Pancreas (tissue), 10 donors: ENCODE data around the gene PPP1R37. TPM values are rescaled to one million over a fixed set of nuclear protein-coding genes. Genes with fewer than 3 reads are reported as not detected.

Experiments used
- ATAC-seq, 4 donors: fragments of 200-7000 bp; cut with Tn5 transposase; one replicate each; pipeline versions ENCODE4 v1.8.0 to v1.9.1; 2020; ENCODE audit warnings: mild to moderate bottlenecking in 4 of 4, moderate library complexity in 4 of 4
- DNase-seq, 6 donors: peaks; one replicate each; pipeline ENCODE4 v3.0.0-alpha.2; 2020
- FAIRE-seq: peaks from 2 replicates; lab custom pipeline; 2012; peaks lifted over from hg19 to GRCh38; lab: Jason Lieb, UNC
- H3K27ac ChIP-seq, 4 donors: fragments of 200-600 bp; sonication (generic); 1 replicate in 3 of 4; 2 replicates in 1 of 4; pipeline versions ENCODE4 v1.5.0 to v1.8.0; 2020
- H3K27me3 ChIP-seq, 4 donors: fragments of 200-600 bp; one replicate each; pipeline ENCODE4 v1.8.0; 2021
- H3K36me3 ChIP-seq, 3 donors: fragments of 200-600 bp; sonication (generic) in 1 of 3; one replicate each; pipeline versions ENCODE4 v1.5.0 to v1.8.0; 2020 to 2021
- H3K4me1 ChIP-seq, 3 donors: fragments of 200-600 bp; one replicate each; pipeline ENCODE4 v1.8.0; 2021
- H3K4me3 ChIP-seq, 4 donors: fragments of 200-600 bp; sonication (generic) in 2 of 4; one replicate each; pipeline versions ENCODE4 v1.5.0 to v1.8.0; 2020 to 2021
- H3K9me3 ChIP-seq, 4 donors: fragments of 200-600 bp; one replicate each; pipeline ENCODE4 v1.8.0; 2021
- CTCF ChIP-seq, 4 donors: fragments of 200-600 bp; sonication (generic) in 3 of 4; IDR thresholded peaks; one replicate each; pipeline versions ENCODE4 v1.5.0 to v1.8.0; 2021; ENCODE audit warnings: antibody characterized with exemption in 4 of 4
- WGBS, 2 donors: extraction: QIAGEN DNeasy Blood & Tissue Kit; methylation state at CpG; one replicate each; pipeline ENCODE4 v1.1.7; 2013; 5-methylcytosine and 5-hydroxymethylcytosine counted together
- intact Hi-C, 3 donors: fragments of 100-400 bp; cut with DNase I; formaldehyde crosslinking; loops; one replicate each; pipeline versions ENCODE4 v1.11.1 to v1.14.2; 2022
- polyA plus RNA-seq, 2 donors: library from polyadenylated mRNA; stranded (reverse); fragments of 200-250 nt; gene quantifications; one replicate each; pipeline ENCODE4 v1.2.3, GENCODE V29; 2013
- total RNA-seq, 6 donors: library from RNA; stranded (reverse); fragmentation: NEBNext Ultra II Directional in 4 of 6; extraction: Animal tissue kit (Norgen Biotek cat#: 25700) in 4 of 6; gene quantifications; one replicate each; pipeline versions ENCODE4 v1.2.1 to v1.2.4, GENCODE V29; 2021 to 2023
- donor health status: healthy with polysubstance abuse.
- donor health status: DM: no; HTN: no; CAD: no; lungs with moderate emphysema.
- donor health status: DM: no; HTN: no; CAD: no.
- donor health status: control.
- donor health status: control.
- donor health status: Bipolar disorder and iron deficiency.
- donor health status: DM: yes; HTN: yes; CAD: no.
- donor health status: DM: no; HTN: no; CAD: no.
- donor health status: DM: no; HTN: no; CAD: no.
- donor health status: DM: yes; HTN: yes; CAD: no.

Gene PPP1R37
- total and polyA plus RNA-seq, 8 donors, result 13.0 to 57.4 (median 15.3) TPM

- TF ChIP-seq CTCF (IDR thresholded peaks at IDR 0.05), result no peak
- Histone ChIP-seq H3K4me1 (peaks cover 11 to 20% (median 13%) of the 10 kb centered on the region in 3 donors), H3K27ac (peak overlapping the region; percentile 77 to 94 (median 84)), H3K36me3 (no peaks in the 10 kb centered on the region), H3K27me3 (no peaks in the 10 kb centered on the region), H3K4me3 (peak overlapping the region; percentile 5 to 97 (median 90)), H3K9me3 (no peaks in the 10 kb centered on the region)
- intact Hi-C loops, result no loop called here
- FAIRE-seq (peak; percentile 97), ATAC-seq (peak; percentile 88 to 95 (median 89)), DNase-seq (peak; percentile 95 to 99 (median 98))
- 2 to 3% methylated on average over 64 of the region's 64 CpGs for WGBS, 2 donors
These were observed 1.7 kb upstream of the PPP1R37 start for GRCh38 chr19:45091031-45091923.

GRCh38 chr19:45094137-45094536 is 1.2 kb downstream of the PPP1R37 start:
- no peak for FAIRE-seq
- intact Hi-C loops, result no loop called here
- Histone ChIP-seq H3K27ac (no peak overlapping the region), H3K4me3 (peak overlapping the region; percentile 85 to 97 (median 94)), H3K4me1 (peaks cover 20 to 35% (median 21%) of the 10 kb centered on the region in 3 donors), H3K27me3 (no peaks in the 10 kb centered on the region), H3K36me3 (no peaks in the 10 kb centered on the region), H3K9me3 (no peaks in the 10 kb centered on the region)
- 48 to 54% methylated on average over 9 of the region's 9 CpGs for WGBS, 2 donors
- ATAC-seq, result no peak
- DNase-seq, result no peak
- no peak for TF ChIP-seq CTCF (IDR thresholded peaks at IDR 0.05)

- FAIRE-seq (no peak), DNase-seq (no peak), ATAC-seq (no peak)
- Histone ChIP-seq H3K4me3 (no peak overlapping the region), H3K27ac (no peak overlapping the region), H3K4me1 (peaks cover 20 to 38% (median 25%) of the 10 kb centered on the region in 3 donors), H3K36me3 (no peaks in the 10 kb centered on the region), H3K9me3 (no peaks in the 10 kb centered on the region), H3K27me3 (no peaks in the 10 kb centered on the region)
- TF ChIP-seq CTCF (IDR thresholded peaks at IDR 0.05), result no peak
- intact Hi-C loops, result no loop called here
- WGBS, 2 donors, result 65 to 73% methylated on average over 5 of the region's 5 CpGs
These were observed 1.7 kb downstream of the PPP1R37 start for GRCh38 chr19:45094707-45095106.

- Histone ChIP-seq H3K4me3 (no peak overlapping the region), H3K9me3 (no peaks in the 10 kb centered on the region), H3K27me3 (no peaks in the 10 kb centered on the region), H3K27ac (no peak overlapping the region), H3K36me3 (no peaks in the 10 kb centered on the region), H3K4me1 (peaks cover 28 to 41% (median 32%) of the 10 kb centered on the region in 3 donors)
- intact Hi-C loops, result no loop called here
- WGBS, 2 donors, result 81 to 83% methylated on average over 14 of the region's 14 CpGs
- TF ChIP-seq CTCF (IDR thresholded peaks at IDR 0.05), result no peak
- no peak for DNase-seq
- ATAC-seq, result no peak
- no peak for FAIRE-seq
These were observed 2.8 kb downstream of the PPP1R37 start for GRCh38 chr19:45095496-45096413.
